Esophagus squamous epithelium (tissue), 5 donors: Measurements from ENCODE around the gene STX19. TPM values are rescaled to one million over a fixed set of nuclear protein-coding genes. Genes with fewer than 3 reads are reported as not detected.

Source experiments
- DNase-seq: peaks from one replicate; lab custom pipeline; 2025; lab: John Stamatoyannopoulos, UW
- H3K27ac ChIP-seq, 4 donors: fragments of 200-600 bp; sonication (generic); one replicate each; pipeline ENCODE4 v1.5.1; 2016 to 2019; ENCODE audit warnings: mild to moderate bottlenecking in 1 of 4
- H3K27me3 ChIP-seq, 4 donors: fragments of 200-600 bp; sonication (generic); 1 replicate in 3 of 4; 2 replicates in 1 of 4; pipeline versions ENCODE4 v1.5.1 to v1.6.0; 2017 to 2021; ENCODE audit warnings: antibody characterized with exemption in 1 of 4
- H3K36me3 ChIP-seq, 3 donors: fragments of 200-600 bp; sonication (generic); one replicate each; pipeline ENCODE4 v1.5.1; 2016 to 2019
- H3K4me1 ChIP-seq, 3 donors: fragments of 200-600 bp; sonication (generic); one replicate each; pipeline ENCODE4 v1.5.1; 2017 to 2019
- H3K4me3 ChIP-seq, 4 donors: fragments of 200-600 bp; sonication (generic); 1 replicate in 3 of 4; 2 replicates in 1 of 4; pipeline ENCODE4 v1.5.1; 2016 to 2019; ENCODE audit warnings: mild to moderate bottlenecking in 2 of 4, moderate library complexity in 1 of 4
- H3K9me3 ChIP-seq, 3 donors: fragments of 200-600 bp; sonication (generic); one replicate each; pipeline ENCODE4 v1.5.1; 2016 to 2019
- CTCF ChIP-seq, 6 experiments: fragments of 450-650 bp in 4 of 6; fragments of 200-600 bp in 2 of 6; sonication (generic) in 2 of 6; IDR thresholded peaks; one replicate each; pipeline ENCODE4 v1.5.1; 2016 to 2019; ENCODE audit warnings: antibody characterized with exemption in 6 of 6, mild to moderate bottlenecking in 4 of 6, moderate library complexity in 4 of 6
- POLR2A ChIP-seq, 4 donors: fragments of 450-650 bp; IDR thresholded peaks; one replicate each; pipeline ENCODE4 v1.6.1; 2017; ENCODE audit warnings: antibody characterized with exemption in 4 of 4, mild to moderate bottlenecking in 4 of 4, moderate library complexity in 3 of 4
- WGBS, 2 donors: methylation state at CpG; one replicate each; pipeline ENCODE4 v1.1.5; 2018; 5-methylcytosine and 5-hydroxymethylcytosine counted together
- intact Hi-C: fragments of 100-400 bp; cut with DNase I; formaldehyde crosslinking; loops from one replicate; pipeline ENCODE4 v1.15.0; 2022
- total RNA-seq, 4 donors: library from RNA; depleted of rRNA; stranded (reverse); fragments of >200 nt; gene quantifications; one replicate each; pipeline ENCODE4 v1.1.0, GENCODE V29; 2016
- donor health status: DM: yes; HTN: yes; CAD: no.

The STX19 gene
- total RNA-seq, 4 donors from 2014 or later, result 3.8 to 8.0 (median 6.6) TPM

GRCh38 chr3:94012185-94012584 is 16.2 kb downstream of the STX19 start:
- Histone ChIP-seq H3K36me3 (no peaks in the 10 kb centered on the region), H3K27me3 (no peaks in the 10 kb centered on the region), H3K27ac (no peak overlapping the region), H3K4me3 (no peak overlapping the region), H3K4me1 (no peaks in the 10 kb centered on the region), H3K9me3 (no peaks in the 10 kb centered on the region)
- TF ChIP-seq POLR2A (IDR thresholded peaks at IDR 0.05), result no peak
- no peak for TF ChIP-seq CTCF (IDR thresholded peaks at IDR 0.05)
- intact Hi-C loops, result no loop called here
- no peak for DNase-seq
- 71 to 94% methylated on average over 1 of the region's 1 CpG for WGBS, 2 donors

GRCh38 chr3:94011233-94011711 is 17.1 kb downstream of the STX19 start:
- no peaks in the 10 kb centered on the region for H3K9me3 ChIP-seq
- H3K36me3 ChIP-seq, result no peaks in the 10 kb centered on the region
- no peaks in the 10 kb centered on the region for H3K4me1 ChIP-seq
- no peak for DNase-seq
- TF ChIP-seq CTCF (IDR thresholded peaks at IDR 0.05), result no peak
- TF ChIP-seq POLR2A (IDR thresholded peaks at IDR 0.05), result no peak
- H3K27ac ChIP-seq, result no peak overlapping the region
- intact Hi-C loops, result no loop called here
- WGBS, 2 donors, result 72 to 89% methylated on average over 3 of the region's 3 CpGs
- H3K4me3 ChIP-seq, result no peak overlapping the region
- no peaks in the 10 kb centered on the region for H3K27me3 ChIP-seq

GRCh38 chr3:94009608-94010007 is 18.8 kb downstream of the STX19 start:
- intact Hi-C loops, result loop anchor here (10.0 kb wide), 1 partner anchor 55 kb away; the partner anchor contains the start of genes DHFR2 and NSUN3
- TF ChIP-seq POLR2A (IDR thresholded peaks at IDR 0.05), result no peak

GRCh38 chr3:94008253-94008652 is 20.1 kb downstream of the STX19 start:
- Histone ChIP-seq H3K9me3 (no peaks in the 10 kb centered on the region), H3K27me3 (no peaks in the 10 kb centered on the region), H3K36me3 (no peaks in the 10 kb centered on the region), H3K4me1 (peaks cover 0 to 11% (median 0%) of the 10 kb centered on the region in 3 donors), H3K4me3 (no peak overlapping the region), H3K27ac (no peak overlapping the region)
- intact Hi-C loops, result loop anchor here (10.0 kb wide), 1 partner anchor 57 kb away; the partner anchor contains the start of genes DHFR2 and NSUN3
- no peak for DNase-seq
- TF ChIP-seq POLR2A (IDR thresholded peaks at IDR 0.05), result no peak
- TF ChIP-seq CTCF (IDR thresholded peaks at IDR 0.05), result no peak
- 75 to 79% methylated on average over 2 of the region's 2 CpGs for WGBS, 2 donors

More at GRCh38 chr3:94009608-94010007, 18.8 kb downstream of the STX19 start:
- no peak for DNase-seq
- H3K36me3 ChIP-seq, result no peaks in the 10 kb centered on the region
- H3K27me3 ChIP-seq, result no peaks in the 10 kb centered on the region
- no peak overlapping the region for H3K4me3 ChIP-seq
- H3K4me1 ChIP-seq, result peaks cover 0 to 4% (median 0%) of the 10 kb centered on the region in 3 donors
- 92 to 96% methylated on average over 2 of the region's 2 CpGs for WGBS, 2 donors
- no peak overlapping the region for H3K27ac ChIP-seq
- H3K9me3 ChIP-seq, result no peaks in the 10 kb centered on the region

- Histone ChIP-seq H3K27me3 (no peaks in the 10 kb centered on the region), H3K27ac (peak overlapping the region in 1 of 4 donors; percentile 34), H3K4me1 (peaks cover 0 to 17% (median 0%) of the 10 kb centered on the region in 3 donors), H3K9me3 (no peaks in the 10 kb centered on the region), H3K36me3 (no peaks in the 10 kb centered on the region), H3K4me3 (peak overlapping the region in 3 of 4 donors; percentile 20 to 46 (median 27))
- no peak for TF ChIP-seq POLR2A (IDR thresholded peaks at IDR 0.05)
- TF ChIP-seq CTCF (IDR thresholded peaks at IDR 0.05), result peak in 5 of 6 experiments; percentile 57 to 77 (median 69)
- intact Hi-C loops, result loop anchor here (10.0 kb wide), 1 partner anchor 60 kb away; the partner anchor contains the start of genes DHFR2 and NSUN3
- WGBS, 2 donors, result 2% methylated on average over 4 of the region's 4 CpGs
- no peak for DNase-seq
Observed at GRCh38 chr3:94004301-94004910, 24.0 kb downstream of the STX19 start.
